ENCODE results near the gene ZBTB8A.

DNA sequence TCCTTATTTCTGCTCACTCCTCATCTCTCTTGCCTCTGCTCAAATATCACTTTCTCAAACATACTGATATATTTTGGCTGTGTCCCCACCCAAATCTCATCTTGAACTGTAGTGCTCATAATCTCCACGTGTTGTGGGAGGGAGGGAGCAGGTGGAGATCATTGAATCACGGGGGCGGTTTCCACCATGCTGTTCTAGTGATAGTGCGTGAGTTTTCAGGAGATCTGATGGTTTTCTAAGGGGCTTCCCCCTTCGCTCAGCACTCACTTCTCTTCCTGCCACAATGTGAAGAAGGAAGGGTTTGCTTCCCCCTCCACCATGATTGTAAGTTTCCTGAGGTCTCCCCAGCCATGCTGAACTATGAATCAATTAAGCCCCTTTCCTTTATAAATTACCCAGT, 84.5 kb downstream of the ZBTB8A start:
- TF ChIP-seq CTCF (IDR thresholded peaks at IDR 0.05) = no peak
- TF ChIP-seq POLR2A (IDR thresholded peaks at IDR 0.05) = no peak
- TF ChIP-seq POLR2AphosphoS5 (IDR thresholded peaks at IDR 0.05) = no peak

Measured in breast epithelium (tissue), 3 donors.